HFF-Myc (cell line): ENCODE data around the gene ARFRP1.
A peak's percentile ranks its signal among the peaks of the same experiment; 100 is the strongest.

ENCODE experiments used
- DNase-seq: peaks from one replicate; pipeline ENCODE4 v3.0.0-alpha.2; 2011; ENCODE audit warnings: low read depth; ENCODE audit errors: extremely low read depth
- H3K4me3 ChIP-seq: replicated peaks from 2 replicates; pipeline ENCODE4 v1.5.1; 2011; ENCODE audit warnings: low read depth, mild to moderate bottlenecking, control low read depth, low read length
- CTCF ChIP-seq: IDR thresholded peaks from 2 replicates; pipeline ENCODE4 v1.5.1; 2012; ENCODE audit warnings: mild to moderate bottlenecking, low read depth, low read length, control low read depth; ENCODE audit errors: missing control alignments

ARFRP1 gene

GRCh38 chr20:63658749-63659187 lies 49.0 kb downstream of the ARFRP1 start:
- no peak for DNase-seq
- peak overlapping the region; percentile 97 for H3K4me3 ChIP-seq
- TF ChIP-seq CTCF, result no peak

- peak; percentile 63 for DNase-seq
- TF ChIP-seq CTCF, result no peak
- peak within 1 kb of the TSS; percentile 97 for H3K4me3 ChIP-seq
These were observed 49.6 kb downstream of the ARFRP1 start, which contains the start of gene RTEL1 for GRCh38 chr20:63657937-63658748. RTEL1 (plus strand) TSS chr20:63658312; CDS start chr20:63659403, 1,091 bp downstream.

GRCh38 chr20:63657260-63657936 lies 50.4 kb downstream of the ARFRP1 start:
- peak overlapping the region; percentile 97 for H3K4me3 ChIP-seq
- no peak for TF ChIP-seq CTCF

GRCh38 chr20:63656451-63656850 lies 51.3 kb downstream of the ARFRP1 start:
- no peak for DNase-seq
- H3K4me3 ChIP-seq, result no peak overlapping the region
- TF ChIP-seq CTCF, result no peak

More at GRCh38 chr20:63657260-63657936, 50.4 kb downstream of the ARFRP1 start:
- no peak for DNase-seq

- DNase-seq, result no peak
- no peak for TF ChIP-seq CTCF
- no peak overlapping the region for H3K4me3 ChIP-seq
These were observed 52.5 kb downstream of the ARFRP1 start for GRCh38 chr20:63655249-63655648.

- H3K4me3 ChIP-seq, result peak overlapping the region; percentile 38
- DNase-seq, result no peak
- no peak for TF ChIP-seq CTCF
These were observed 53.7 kb downstream of the ARFRP1 start for GRCh38 chr20:63653974-63654668.
